Posterior vena cava (tissue), 2 donors: ENCODE results near the gene CUEDC2. TPM values are rescaled to one million over a fixed set of nuclear protein-coding genes. Genes with fewer than 3 reads are reported as not detected.
A peak's percentile ranks its signal among the peaks of the same experiment; 100 is the strongest.
"Not testable (repeated sequence)": the region's sequence is repeated elsewhere in the genome, so short reads cannot be mapped to it uniquely, and the experiment has no call there.

Source experiments
- DNase-seq: peaks from one replicate; pipeline ENCODE4 v3.0.0-alpha.2; 2020; ENCODE audit warnings: low spot score
- intact Hi-C, 2 donors: fragments of 100-400 bp; cut with DNase I; formaldehyde crosslinking; loops; one replicate each; pipeline versions ENCODE4 v1.14.1 to v1.14.2; 2022 to 2023
- total RNA-seq, 2 donors: library from RNA; stranded (reverse); fragmentation: NEBNext Ultra II Directional; extraction: Animal tissue kit (Norgen Biotek cat#: 25700); gene quantifications; one replicate each; pipeline ENCODE4 v1.2.1, GENCODE V29; 2021
- donor health status: DM: yes; HTN: yes; CAD: no.
- donor health status: DM: yes; HTN: yes; CAD: no.

CUEDC2 gene
- total RNA-seq, 2 donors from 2014 or later, result 35.7 to 40.9 TPM

GRCh38 chr10:102457591-102458150 is 25.3 kb upstream of the CUEDC2 start:
- no peak for DNase-seq

GRCh38 chr10:102455893-102456471 is 23.6 kb upstream of the CUEDC2 start:
- intact Hi-C loops, result loop anchor here in 1 of 2 donors (2.0 kb wide), 1 partner anchor 33 kb away; no protein-coding TSS in a partner anchor
- DNase-seq, result no peak

More at GRCh38 chr10:102457591-102458150, 25.3 kb upstream of the CUEDC2 start:
- intact Hi-C loops, result no loop called here

GRCh38 chr10:102454662-102455487 is 22.5 kb upstream of the CUEDC2 start:
- intact Hi-C loops, result loop anchor here in 1 of 2 donors (2.0 kb wide), 1 partner anchor 32 kb away; no protein-coding TSS in a partner anchor
- not testable (repeated sequence) for DNase-seq

- intact Hi-C loops, result no loop called here
- DNase-seq, result no peak
Measured at GRCh38 chr10:102453502-102453901, 21.1 kb upstream of the CUEDC2 start.

- DNase-seq, result no peak
- intact Hi-C loops, result no loop called here
Measured at GRCh38 chr10:102452672-102453340, 20.4 kb upstream of the CUEDC2 start.

- no peak for DNase-seq
- intact Hi-C loops, result no loop called here
Measured at GRCh38 chr10:102451105-102451969, 19.0 kb upstream of the CUEDC2 start, which contains the start of gene C10orf95. TSS of gene C10orf95 (minus strand) at chr10:102451543. CDS start at chr10:102451093, 450 bp downstream.

- intact Hi-C loops, result no loop called here
Measured at GRCh38 chr10:102450374-102451104, 18.2 kb upstream of the CUEDC2 start.

GRCh38 chr10:102450124-102450373 is 17.7 kb upstream of the CUEDC2 start:
- intact Hi-C loops, result no loop called here
- no peak for DNase-seq

More at GRCh38 chr10:102450374-102451104, 18.2 kb upstream of the CUEDC2 start:
- peak; percentile 93 for DNase-seq

- intact Hi-C loops, result no loop called here
- no peak for DNase-seq
Measured at GRCh38 chr10:102449321-102450123, 17.1 kb upstream of the CUEDC2 start.

GRCh38 chr10:102444851-102445250 is 12.5 kb upstream of the CUEDC2 start:
- DNase-seq, result no peak
- intact Hi-C loops, result no loop called here

GRCh38 chr10:102438374-102438773 is 6.0 kb upstream of the CUEDC2 start:
- DNase-seq, result no peak
- intact Hi-C loops, result no loop called here

- intact Hi-C loops, result no loop called here
- DNase-seq, result no peak
Measured at GRCh38 chr10:102437515-102437914, 5.1 kb upstream of the CUEDC2 start.

- no peak for DNase-seq
- intact Hi-C loops, result no loop called here
Measured at GRCh38 chr10:102436312-102436711, 3.9 kb upstream of the CUEDC2 start.

GRCh38 chr10:102435529-102436233 is 3.3 kb upstream of the CUEDC2 start:
- intact Hi-C loops, result no loop called here
- DNase-seq, result no peak

- intact Hi-C loops, result no loop called here
- DNase-seq, result no peak
Measured at GRCh38 chr10:102435133-102435497, 2.7 kb upstream of the CUEDC2 start.

- intact Hi-C loops, result no loop called here
Measured at GRCh38 chr10:102434394-102435132, 2.2 kb upstream of the CUEDC2 start.

More at GRCh38 chr10:102434394-102435132, 2.2 kb upstream of the CUEDC2 start:
- no peak for DNase-seq
